ENCODE data around the gene AP3S2. TPM values are rescaled to one million over a fixed set of nuclear protein-coding genes. Genes with fewer than 3 reads are reported as not detected.

AP3S2 gene
- total RNA-seq, 1 donor, result 73.0 TPM

DNA sequence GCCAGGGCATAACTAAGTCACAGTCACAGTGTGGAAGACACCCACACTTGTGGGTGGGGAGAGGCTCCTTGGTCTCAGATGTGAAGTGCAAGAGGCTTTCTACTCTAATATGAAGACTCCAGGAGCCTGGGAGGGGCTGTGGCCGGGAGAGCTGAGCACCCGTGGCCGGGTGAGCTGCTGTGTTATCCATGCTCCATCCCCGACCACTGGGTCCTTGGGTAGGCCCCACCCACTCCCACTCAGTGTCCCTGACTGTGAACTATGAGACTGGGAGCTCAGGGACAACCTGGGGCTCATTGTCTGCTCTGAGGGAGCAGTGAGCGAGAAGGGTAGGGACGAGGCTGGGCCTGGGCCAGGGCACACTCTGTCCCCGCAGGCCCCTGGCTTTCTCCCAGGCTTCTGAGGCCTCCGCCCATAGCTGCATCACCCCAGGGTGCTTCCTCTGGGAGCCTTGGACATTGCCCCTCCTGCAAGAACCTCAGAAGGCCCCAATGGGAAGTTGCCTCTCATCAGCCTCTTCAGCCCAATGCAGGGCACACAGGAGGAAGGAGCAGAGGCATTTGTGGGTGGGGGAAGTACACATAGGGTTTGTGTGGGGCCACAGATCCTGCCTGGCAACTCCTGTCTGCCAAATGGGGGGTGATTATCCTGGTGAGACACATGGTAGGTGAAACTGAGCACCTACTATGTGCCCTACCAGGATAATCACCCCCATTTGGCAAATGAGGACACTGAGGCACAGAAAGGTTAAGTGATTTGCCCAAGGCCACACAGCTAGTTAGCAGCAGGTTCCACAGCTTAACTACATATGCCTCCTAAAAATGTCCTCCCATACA, 81.6 kb downstream of the AP3S2 start:
- peak; percentile 59 for DNase-seq (ENCODE audit: low read depth)
- TF ChIP-seq, protein P1, sequence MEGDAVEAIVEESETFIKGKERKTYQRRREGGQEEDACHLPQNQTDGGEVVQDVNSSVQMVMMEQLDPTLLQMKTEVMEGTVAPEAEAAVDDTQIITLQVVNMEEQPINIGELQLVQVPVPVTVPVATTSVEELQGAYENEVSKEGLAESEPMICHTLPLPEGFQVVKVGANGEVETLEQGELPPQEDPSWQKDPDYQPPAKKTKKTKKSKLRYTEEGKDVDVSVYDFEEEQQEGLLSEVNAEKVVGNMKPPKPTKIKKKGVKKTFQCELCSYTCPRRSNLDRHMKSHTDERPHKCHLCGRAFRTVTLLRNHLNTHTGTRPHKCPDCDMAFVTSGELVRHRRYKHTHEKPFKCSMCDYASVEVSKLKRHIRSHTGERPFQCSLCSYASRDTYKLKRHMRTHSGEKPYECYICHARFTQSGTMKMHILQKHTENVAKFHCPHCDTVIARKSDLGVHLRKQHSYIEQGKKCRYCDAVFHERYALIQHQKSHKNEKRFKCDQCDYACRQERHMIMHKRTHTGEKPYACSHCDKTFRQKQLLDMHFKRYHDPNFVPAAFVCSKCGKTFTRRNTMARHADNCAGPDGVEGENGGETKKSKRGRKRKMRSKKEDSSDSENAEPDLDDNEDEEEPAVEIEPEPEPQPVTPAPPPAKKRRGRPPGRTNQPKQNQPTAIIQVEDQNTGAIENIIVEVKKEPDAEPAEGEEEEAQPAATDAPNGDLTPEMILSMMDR (IDR thresholded peaks at IDR 0.05; ENCODE audit: insufficient read depth, low read depth, low read length), result no peak

DNA sequence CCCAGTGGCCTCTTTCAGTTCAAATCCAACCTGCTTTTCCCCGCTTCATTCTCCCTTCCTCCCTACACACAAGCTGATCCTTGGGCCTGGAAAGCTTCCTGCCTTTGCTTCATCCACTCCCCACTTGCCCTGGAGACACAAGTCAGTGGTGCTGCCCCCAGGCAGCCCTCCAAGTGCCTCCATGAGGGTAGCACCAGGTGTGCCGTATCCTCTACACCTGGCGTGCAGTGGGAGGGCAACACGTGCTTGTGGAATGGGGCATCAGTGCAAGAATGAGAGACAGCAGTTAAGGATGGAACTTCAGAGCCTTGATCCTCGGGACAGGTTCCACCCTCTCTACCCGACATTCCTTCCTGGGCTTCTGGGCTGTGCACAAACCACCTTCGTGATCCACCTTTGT, 83.0 kb downstream of the AP3S2 start:
- no peak overlapping the region for H3K4me3 ChIP-seq (ENCODE audit: low read depth, low read length)

More for the DNA sequence above, 81.6 kb downstream of the AP3S2 start:
- H3K4me3 ChIP-seq (ENCODE audit: low read depth, low read length), result peak overlapping the region; percentile 21

DNA sequence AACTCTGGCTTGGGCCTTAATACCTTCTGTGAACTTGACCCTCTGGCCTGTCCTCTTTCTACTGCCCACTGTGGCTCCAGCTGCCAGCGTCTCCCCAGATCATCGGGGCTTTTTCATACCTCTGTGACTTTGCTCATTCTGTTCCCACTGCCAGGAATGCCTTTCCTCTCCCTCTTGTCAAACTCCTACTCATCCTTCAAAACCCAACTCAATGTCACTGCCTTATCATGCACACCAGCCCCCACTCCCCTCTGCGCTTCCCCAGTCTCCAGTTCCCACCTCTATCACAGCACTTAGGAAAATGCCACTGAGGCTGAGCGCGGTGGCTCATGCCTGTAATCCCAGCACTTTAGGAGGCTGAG, 84.0 kb downstream of the AP3S2 start:
- TF ChIP-seq, protein P1 (IDR thresholded peaks at IDR 0.05; ENCODE audit: insufficient read depth, low read depth, low read length), result no peak
- DNase-seq (ENCODE audit: low read depth), result no peak
- no peak overlapping the region for H3K4me3 ChIP-seq (ENCODE audit: low read depth, low read length)

More for the DNA sequence above, 83.0 kb downstream of the AP3S2 start:
- TF ChIP-seq, protein P1 (IDR thresholded peaks at IDR 0.05; ENCODE audit: insufficient read depth, low read depth, low read length), result no peak
- DNase-seq (ENCODE audit: low read depth), result no peak

DNA sequence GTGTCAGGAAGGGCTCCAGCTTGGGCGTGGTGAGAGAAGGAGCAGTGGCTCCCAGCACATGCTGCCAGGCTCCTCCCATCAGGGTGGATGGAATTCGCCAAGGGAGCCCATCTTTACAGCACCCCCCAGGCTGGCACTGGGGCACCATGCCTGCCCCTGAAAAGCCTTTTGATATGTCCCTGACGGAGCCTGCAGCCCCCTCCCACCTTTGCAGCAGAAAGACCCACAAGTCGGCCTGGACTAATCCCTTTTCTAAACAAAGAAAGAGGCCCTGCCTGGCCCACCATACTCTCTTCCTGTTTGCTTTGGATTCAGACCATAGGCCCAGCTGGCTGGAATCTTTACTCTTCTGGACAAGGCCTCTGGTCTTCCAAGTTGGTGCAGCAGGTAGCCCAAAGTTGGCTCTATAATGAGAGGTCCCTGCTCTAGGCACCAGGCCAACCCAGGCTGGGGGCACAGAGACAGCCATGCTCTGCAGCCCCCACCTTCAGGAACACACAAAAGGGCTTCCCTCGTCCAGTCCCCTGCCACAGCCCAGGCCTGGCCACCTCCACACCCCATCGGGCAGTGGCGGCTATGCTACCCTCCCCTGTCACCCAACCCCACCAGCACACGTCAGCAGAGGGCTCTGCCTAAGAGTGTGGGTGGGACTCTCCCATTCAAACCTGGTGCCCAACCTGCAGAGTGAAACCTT, 84.6 kb downstream of the AP3S2 start:
- TF ChIP-seq, protein P1 (IDR thresholded peaks at IDR 0.05; ENCODE audit: insufficient read depth, low read depth, low read length), result no peak
- peak; percentile 32 for DNase-seq (ENCODE audit: low read depth)
- no peak overlapping the region for H3K4me3 ChIP-seq (ENCODE audit: low read depth, low read length)

DNA sequence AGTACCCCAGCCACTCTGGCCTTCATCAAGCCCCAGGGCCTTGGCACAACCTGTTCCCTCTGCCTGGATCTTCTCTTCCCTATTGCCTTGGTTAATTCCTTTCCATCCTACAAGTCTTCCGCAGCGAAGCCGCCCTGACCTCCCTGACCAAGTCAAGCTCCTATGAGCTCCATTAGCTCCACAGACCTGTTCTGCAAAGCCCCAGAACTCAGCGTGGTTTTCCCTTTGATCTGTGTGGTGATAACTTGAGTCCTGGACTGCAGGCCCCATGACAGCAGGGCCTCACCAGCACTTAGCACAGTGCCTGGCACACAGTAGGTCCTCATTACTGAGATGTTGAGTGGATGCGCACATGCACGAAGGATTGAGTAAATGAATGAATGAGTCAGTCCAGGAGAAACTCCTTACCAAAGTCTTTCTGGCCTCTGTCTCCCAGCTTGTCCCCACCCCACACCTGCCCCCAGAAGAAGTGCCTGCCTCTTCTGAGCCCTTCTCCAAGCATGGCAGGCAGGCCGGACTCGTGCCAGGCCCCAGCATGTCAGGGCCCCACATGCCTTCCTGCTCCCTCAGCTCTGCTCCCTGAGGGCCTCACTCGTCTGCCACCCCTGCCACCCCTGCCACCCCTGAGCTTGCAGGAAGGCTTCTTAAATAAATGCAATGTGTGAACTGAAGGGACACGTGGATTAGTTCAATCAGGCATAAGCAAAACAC, 85.5 kb downstream of the AP3S2 start:
- no peak for DNase-seq (ENCODE audit: low read depth)
- H3K4me3 ChIP-seq (ENCODE audit: low read depth, low read length), result no peak overlapping the region
- TF ChIP-seq, protein P1 (IDR thresholded peaks at IDR 0.05; ENCODE audit: insufficient read depth, low read depth, low read length), result no peak

DNA sequence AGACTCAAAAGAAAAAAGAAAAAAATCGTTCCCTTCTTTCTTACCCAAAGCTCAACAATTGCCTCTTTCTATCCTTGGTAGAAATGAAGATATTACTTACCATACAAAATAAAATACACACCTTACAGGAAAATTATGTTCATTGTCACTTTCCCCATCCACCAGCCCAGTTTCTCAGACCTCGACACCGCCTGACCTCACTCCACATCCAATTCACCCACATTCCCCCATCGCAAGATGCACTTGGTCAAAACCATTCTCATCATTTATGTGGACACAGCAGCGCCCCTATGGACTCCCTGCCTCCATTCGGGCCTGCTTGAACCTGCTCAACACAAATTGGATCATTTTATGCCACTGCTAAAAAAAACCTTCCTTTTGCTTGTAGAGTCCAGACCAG, 86.1 kb downstream of the AP3S2 start:
- no peak overlapping the region for H3K4me3 ChIP-seq (ENCODE audit: low read depth, low read length)
- TF ChIP-seq, protein P1 (IDR thresholded peaks at IDR 0.05; ENCODE audit: insufficient read depth, low read depth, low read length), result no peak
- no peak for DNase-seq (ENCODE audit: low read depth)
